ENCODE measurements around the gene WSB2. TPM values are rescaled to one million over a fixed set of nuclear protein-coding genes. Genes with fewer than 3 reads are reported as not detected.

The WSB2 gene
- total and polyA plus RNA-seq, 4 experiments from 2014 or later = 18.7 to 31.5 (median 23.9) TPM

GRCh38 chr12:118102609-118103008 lies 41.6 kb upstream of the WSB2 start:
- Mint-ChIP-seq H3K27ac (peak overlapping the region in 3 of 7 donors; percentile 56 to 85 (median 58)), H3K27me3 (peaks cover 5 to 10% of the 10 kb centered on the region in 2 donors), H3K4me3 (peak overlapping the region; percentile 86 to 97 (median 92)), H3K36me3 (peaks cover 0 to 2% of the 10 kb centered on the region in 2 donors), H3K9me3 (no peaks in the 10 kb centered on the region), H3K4me1 (peaks cover 7 to 13% (median 10%) of the 10 kb centered on the region in 4 donors)
- no peaks in the 10 kb centered on the region for H3K9me3 ChIP-seq (ENCODE audit: control insufficient read depth in 1 of 2, low read length in 2 of 2)
- ChIA-PET POLR2A (ENCODE audit: partially characterized antibody) (no interaction called here), CTCF (ENCODE audit: partially characterized antibody) (interaction anchor here (0.6 to 1.0 kb wide), 2 partner anchors 10 to 20 kb away, joined by 3 read pairs; no protein-coding TSS in a partner anchor)
- intact Hi-C loops (cut with micrococcal nuclease) = no loop called here
- no peak for DNase-seq
- no peaks in the 10 kb centered on the region for H3K36me3 ChIP-seq (ENCODE audit: insufficient read depth, low read length)
- H3K27me3 ChIP-seq (ENCODE audit: insufficient read depth, low read length) = no peaks in the 10 kb centered on the region
- no peak overlapping the region for H3K27ac ChIP-seq (ENCODE audit: low read depth, low read length)
- peaks cover 5% of the 10 kb centered on the region for H3K4me1 ChIP-seq (ENCODE audit: insufficient read depth, low read length)
- H3K4me3 ChIP-seq (ENCODE audit: low read length in 2 of 2) = no peak overlapping the region

DNA sequence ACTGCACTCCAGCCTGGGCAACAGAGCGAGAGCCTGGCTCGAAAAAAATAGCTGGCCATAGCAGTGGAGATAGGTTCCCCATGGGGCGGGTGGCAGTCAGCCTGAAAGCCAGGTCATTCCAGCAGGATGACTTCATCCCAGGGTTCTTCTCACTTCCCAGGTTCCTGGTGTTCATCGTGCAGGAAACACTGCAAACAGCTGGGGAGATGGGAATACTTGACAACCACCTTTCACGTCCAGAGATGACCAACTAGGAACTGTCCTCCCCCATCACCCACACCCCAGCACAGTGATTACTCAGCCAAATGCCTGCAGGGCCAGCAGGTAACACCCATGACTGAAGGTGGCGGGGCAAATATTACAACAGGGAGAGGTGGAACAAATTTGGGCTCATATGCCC lies 41.1 kb upstream of the WSB2 start:
- Histone ChIP-seq H3K27ac (ENCODE audit: low read depth, low read length) (no peak overlapping the region), H3K27me3 (ENCODE audit: insufficient read depth, low read length) (no peaks in the 10 kb centered on the region), H3K4me3 (ENCODE audit: low read length in 2 of 2) (no peak overlapping the region), H3K9me3 (ENCODE audit: control insufficient read depth in 1 of 2, low read length in 2 of 2) (no peaks in the 10 kb centered on the region), H3K4me1 (ENCODE audit: insufficient read depth, low read length) (peaks cover 5% of the 10 kb centered on the region), H3K36me3 (ENCODE audit: insufficient read depth, low read length) (no peaks in the 10 kb centered on the region)
- H3K27ac Mint-ChIP-seq = no peak overlapping the region
- H3K36me3 Mint-ChIP-seq = peaks cover 0 to 2% of the 10 kb centered on the region in 2 donors
- peaks cover 5 to 10% of the 10 kb centered on the region in 2 donors for H3K27me3 Mint-ChIP-seq
- intact Hi-C loops (cut with micrococcal nuclease) = no loop called here
- H3K4me3 Mint-ChIP-seq = peak overlapping the region in 3 of 8 donors; percentile 17 to 97 (median 53)
- DNase-seq = no peak
- POLR2A ChIA-PET (ENCODE audit: partially characterized antibody) = no interaction called here
- H3K4me1 Mint-ChIP-seq = peaks cover 7 to 13% (median 10%) of the 10 kb centered on the region in 4 donors
- no peaks in the 10 kb centered on the region for H3K9me3 Mint-ChIP-seq
- CTCF ChIA-PET (ENCODE audit: partially characterized antibody) = interaction anchor here (1.0 kb wide), 1 partner anchor 20 kb away, joined by 3 read pairs; no protein-coding TSS in a partner anchor

DNA sequence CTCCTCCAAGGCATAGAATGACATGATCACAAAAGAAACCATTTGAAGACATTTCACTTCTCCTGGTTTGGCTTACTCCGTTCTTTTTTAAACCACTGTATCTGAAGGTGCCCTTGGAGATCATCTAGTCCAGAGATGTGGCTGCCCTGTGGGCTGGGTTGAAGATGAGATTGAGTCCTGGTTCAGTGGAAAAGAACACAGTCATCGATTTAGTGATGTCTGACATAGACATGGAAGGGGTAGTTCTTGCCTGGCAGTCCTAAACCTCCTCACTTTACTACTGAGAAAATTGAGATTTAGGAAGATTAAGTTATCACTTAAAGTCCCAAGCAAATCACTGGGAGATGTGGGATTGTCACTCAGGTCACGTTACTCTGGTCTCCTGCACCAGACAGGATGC lies 40.1 kb upstream of the WSB2 start:
- no peak overlapping the region for H3K4me3 ChIP-seq (ENCODE audit: low read length in 2 of 2)
- Mint-ChIP-seq H3K4me3 (no peak overlapping the region), H3K4me1 (peaks cover 7 to 13% (median 10%) of the 10 kb centered on the region in 4 donors), H3K36me3 (peaks cover 0 to 2% of the 10 kb centered on the region in 2 donors), H3K9me3 (no peaks in the 10 kb centered on the region), H3K27ac (no peak overlapping the region), H3K27me3 (peaks cover 5 to 10% of the 10 kb centered on the region in 2 donors)
- H3K27ac ChIP-seq (ENCODE audit: low read depth, low read length) = no peak overlapping the region
- POLR2A ChIA-PET (ENCODE audit: partially characterized antibody) = no interaction called here
- peaks cover 5% of the 10 kb centered on the region for H3K4me1 ChIP-seq (ENCODE audit: insufficient read depth, low read length)
- CTCF ChIA-PET (ENCODE audit: partially characterized antibody) = no interaction called here
- H3K27me3 ChIP-seq (ENCODE audit: insufficient read depth, low read length) = no peaks in the 10 kb centered on the region
- no peaks in the 10 kb centered on the region for H3K36me3 ChIP-seq (ENCODE audit: insufficient read depth, low read length)
- no peak for DNase-seq
- intact Hi-C loops (cut with micrococcal nuclease) = no loop called here
- H3K9me3 ChIP-seq (ENCODE audit: control insufficient read depth in 1 of 2, low read length in 2 of 2) = no peaks in the 10 kb centered on the region

GRCh38 chr12:118098911-118099671 lies 38.1 kb upstream of the WSB2 start:
- POLR2A ChIA-PET (ENCODE audit: partially characterized antibody) = no interaction called here
- Histone ChIP-seq H3K4me3 (ENCODE audit: low read length in 2 of 2) (no peak overlapping the region), H3K36me3 (ENCODE audit: insufficient read depth, low read length) (no peaks in the 10 kb centered on the region), H3K27ac (ENCODE audit: low read depth, low read length) (no peak overlapping the region), H3K4me1 (ENCODE audit: insufficient read depth, low read length) (peaks cover under 1% of the 10 kb centered on the region), H3K9me3 (ENCODE audit: control insufficient read depth in 1 of 2, low read length in 2 of 2) (no peaks in the 10 kb centered on the region), H3K27me3 (ENCODE audit: insufficient read depth, low read length) (no peaks in the 10 kb centered on the region)
- DNase-seq = no peak
- CTCF ChIA-PET (ENCODE audit: partially characterized antibody) = no interaction called here
- Mint-ChIP-seq H3K27me3 (peaks cover 5 to 7% of the 10 kb centered on the region in 2 donors), H3K4me3 (no peak overlapping the region), H3K36me3 (peaks cover 0 to 2% of the 10 kb centered on the region in 2 donors), H3K27ac (no peak overlapping the region), H3K4me1 (peaks cover 4 to 8% (median 5%) of the 10 kb centered on the region in 4 donors), H3K9me3 (no peaks in the 10 kb centered on the region)
- intact Hi-C loops (cut with micrococcal nuclease) = no loop called here

DNA sequence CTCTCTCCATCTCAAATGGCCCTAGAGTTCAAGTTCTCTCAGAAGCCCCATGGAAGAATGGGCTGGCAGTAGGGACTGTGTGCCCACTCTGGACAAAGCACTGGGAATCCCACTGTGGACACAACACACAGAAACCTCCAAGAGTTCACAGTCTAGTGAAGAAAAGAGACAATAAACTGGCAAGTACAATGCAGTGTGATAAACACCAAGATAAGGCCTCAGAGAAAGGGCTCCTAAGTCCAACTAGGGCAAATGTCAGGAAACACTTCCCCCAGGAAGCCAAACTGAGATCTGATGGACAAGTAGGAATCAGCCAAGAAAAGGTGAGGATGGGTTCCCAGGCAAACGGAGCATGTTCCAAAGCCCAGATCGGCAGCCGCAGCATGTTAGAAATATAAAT lies 37.4 kb upstream of the WSB2 start:
- H3K9me3 ChIP-seq (ENCODE audit: control insufficient read depth in 1 of 2, low read length in 2 of 2) = no peaks in the 10 kb centered on the region
- ChIA-PET CTCF (ENCODE audit: partially characterized antibody) (no interaction called here), POLR2A (ENCODE audit: partially characterized antibody) (no interaction called here)
- Mint-ChIP-seq H3K27me3 (peaks cover 5 to 7% of the 10 kb centered on the region in 2 donors), H3K4me1 (peaks cover 4 to 8% (median 5%) of the 10 kb centered on the region in 4 donors), H3K9me3 (no peaks in the 10 kb centered on the region), H3K27ac (no peak overlapping the region), H3K4me3 (no peak overlapping the region), H3K36me3 (peaks cover 0 to 2% of the 10 kb centered on the region in 2 donors)
- no peak overlapping the region for H3K27ac ChIP-seq (ENCODE audit: low read depth, low read length)
- no peak for DNase-seq
- no peaks in the 10 kb centered on the region for H3K4me1 ChIP-seq (ENCODE audit: insufficient read depth, low read length)
- intact Hi-C loops (cut with micrococcal nuclease) = no loop called here
- no peak overlapping the region for H3K4me3 ChIP-seq (ENCODE audit: low read length in 2 of 2)
- H3K27me3 ChIP-seq (ENCODE audit: insufficient read depth, low read length) = no peaks in the 10 kb centered on the region
- H3K36me3 ChIP-seq (ENCODE audit: insufficient read depth, low read length) = no peaks in the 10 kb centered on the region

DNA sequence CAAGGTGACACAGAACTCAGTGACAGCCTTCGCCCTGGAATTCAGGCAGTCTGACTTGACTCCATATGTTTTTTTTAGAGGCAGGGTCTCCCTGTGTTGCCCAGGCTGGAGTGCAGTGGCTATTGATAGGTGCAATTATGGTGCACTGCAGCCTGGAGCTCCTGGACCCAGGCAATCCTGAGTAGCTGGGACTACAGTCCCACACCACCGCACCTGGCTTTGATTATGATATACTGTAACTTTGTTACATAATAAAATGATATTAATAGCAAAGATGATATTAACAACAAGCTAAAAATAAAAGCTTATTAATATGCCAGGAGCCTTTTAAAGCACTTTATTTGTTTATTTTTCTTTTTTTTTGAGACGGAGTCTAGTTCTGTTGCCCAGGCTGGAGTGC lies 33.1 kb upstream of the WSB2 start:
- Mint-ChIP-seq H3K4me1 (no peaks in the 10 kb centered on the region), H3K27me3 (no peaks in the 10 kb centered on the region), H3K27ac (no peak overlapping the region), H3K9me3 (no peaks in the 10 kb centered on the region), H3K36me3 (no peaks in the 10 kb centered on the region), H3K4me3 (no peak overlapping the region)
- ChIA-PET POLR2A (ENCODE audit: partially characterized antibody) (no interaction called here), CTCF (ENCODE audit: partially characterized antibody) (interaction anchor here (1.0 kb wide), 1 partner anchor 30 kb away, joined by 3 read pairs; no protein-coding TSS in a partner anchor)
- Histone ChIP-seq H3K27me3 (ENCODE audit: insufficient read depth, low read length) (no peaks in the 10 kb centered on the region), H3K9me3 (ENCODE audit: control insufficient read depth in 1 of 2, low read length in 2 of 2) (no peaks in the 10 kb centered on the region), H3K4me1 (ENCODE audit: insufficient read depth, low read length) (no peaks in the 10 kb centered on the region), H3K27ac (ENCODE audit: low read depth, low read length) (no peak overlapping the region), H3K36me3 (ENCODE audit: insufficient read depth, low read length) (no peaks in the 10 kb centered on the region), H3K4me3 (ENCODE audit: low read length in 2 of 2) (no peak overlapping the region)
- no peak for DNase-seq
- intact Hi-C loops (cut with micrococcal nuclease) = no loop called here

DNA sequence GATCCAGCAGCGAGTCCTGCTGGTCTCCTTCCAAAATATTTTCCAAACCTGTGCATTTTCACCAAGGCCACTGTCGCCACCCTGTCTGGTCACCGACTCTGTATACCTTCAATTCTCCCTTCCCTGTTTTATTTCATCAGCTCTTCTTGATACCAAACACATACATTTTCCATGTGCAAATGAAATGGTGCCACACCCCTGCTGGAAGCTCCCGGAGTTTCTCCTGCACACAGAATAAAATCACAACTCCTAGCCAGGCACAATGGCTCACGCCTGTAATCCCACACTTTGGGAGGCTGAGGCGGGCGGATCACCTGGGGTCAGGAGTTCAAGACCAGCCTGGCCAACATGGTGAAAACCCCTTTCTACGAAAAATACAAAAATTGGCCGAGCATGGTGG lies 28.8 kb upstream of the WSB2 start:
- Histone ChIP-seq H3K27me3 (ENCODE audit: insufficient read depth, low read length) (no peaks in the 10 kb centered on the region), H3K36me3 (ENCODE audit: insufficient read depth, low read length) (no peaks in the 10 kb centered on the region), H3K27ac (ENCODE audit: low read depth, low read length) (no peak overlapping the region), H3K4me1 (ENCODE audit: insufficient read depth, low read length) (no peaks in the 10 kb centered on the region), H3K4me3 (ENCODE audit: low read length in 2 of 2) (no peak overlapping the region), H3K9me3 (ENCODE audit: control insufficient read depth in 1 of 2, low read length in 2 of 2) (no peaks in the 10 kb centered on the region)
- ChIA-PET CTCF (ENCODE audit: partially characterized antibody) (no interaction called here), POLR2A (ENCODE audit: partially characterized antibody) (no interaction called here)
- H3K4me3 Mint-ChIP-seq = no peak overlapping the region
- no peaks in the 10 kb centered on the region for H3K4me1 Mint-ChIP-seq
- H3K36me3 Mint-ChIP-seq = no peaks in the 10 kb centered on the region
- H3K9me3 Mint-ChIP-seq = no peaks in the 10 kb centered on the region
- H3K27ac Mint-ChIP-seq = no peak overlapping the region
- H3K27me3 Mint-ChIP-seq = no peaks in the 10 kb centered on the region
- intact Hi-C loops (cut with micrococcal nuclease) = no loop called here
- no peak for DNase-seq
